Posterior vena cava (tissue), 2 donors: ENCODE data around the gene GPR21. TPM values are rescaled to one million over a fixed set of nuclear protein-coding genes. Genes with fewer than 3 reads are reported as not detected.

Source experiments
- DNase-seq: peaks from one replicate; pipeline ENCODE4 v3.0.0-alpha.2; 2020; ENCODE audit warnings: low spot score
- intact Hi-C, 2 donors: fragments of 100-400 bp; cut with DNase I; formaldehyde crosslinking; loops; one replicate each; pipeline versions ENCODE4 v1.14.1 to v1.14.2; 2022 to 2023
- total RNA-seq, 2 donors: library from RNA; stranded (reverse); fragmentation: NEBNext Ultra II Directional; extraction: Animal tissue kit (Norgen Biotek cat#: 25700); gene quantifications; one replicate each; pipeline ENCODE4 v1.2.1, GENCODE V29; 2021
- donor health status: DM: yes; HTN: yes; CAD: no.
- donor health status: DM: yes; HTN: yes; CAD: no.

GPR21 gene
- total RNA-seq, 2 donors from 2014 or later = 3.3 to 6.9 TPM

GRCh38 chr9:123059472-123060220 is 26.2 kb downstream of the GPR21 start:
- DNase-seq = no peak
- intact Hi-C loops = no loop called here

- intact Hi-C loops = no loop called here
Observed at GRCh38 chr9:123061216-123061615, 27.7 kb downstream of the GPR21 start.

GRCh38 chr9:123062351-123063176 is 29.1 kb downstream of the GPR21 start:
- intact Hi-C loops = no loop called here
- no peak for DNase-seq

More at GRCh38 chr9:123061216-123061615, 27.7 kb downstream of the GPR21 start:
- DNase-seq = no peak

- intact Hi-C loops = no loop called here
- DNase-seq = no peak
Observed at GRCh38 chr9:123063177-123063598, 29.7 kb downstream of the GPR21 start.

- DNase-seq = no peak
- intact Hi-C loops = no loop called here
Observed at GRCh38 chr9:123063896-123064295, 30.4 kb downstream of the GPR21 start.

- intact Hi-C loops = no loop called here
- DNase-seq = no peak
Observed at GRCh38 chr9:123064716-123065115, 31.2 kb downstream of the GPR21 start.

GRCh38 chr9:123065196-123065595 is 31.7 kb downstream of the GPR21 start:
- no peak for DNase-seq
- intact Hi-C loops = no loop called here

- intact Hi-C loops = no loop called here
- DNase-seq = no peak
Observed at GRCh38 chr9:123067136-123067535, 33.7 kb downstream of the GPR21 start.

GRCh38 chr9:123069010-123069481 is 35.6 kb downstream of the GPR21 start:
- intact Hi-C loops = no loop called here
- no peak for DNase-seq

GRCh38 chr9:123070198-123070597 is 36.7 kb downstream of the GPR21 start:
- no peak for DNase-seq
- intact Hi-C loops = no loop called here

GRCh38 chr9:123072407-123072995 is 39.0 kb downstream of the GPR21 start:
- no peak for DNase-seq
- intact Hi-C loops = no loop called here

GRCh38 chr9:123073441-123073840 is 40.0 kb downstream of the GPR21 start:
- intact Hi-C loops = no loop called here
- no peak for DNase-seq

- no peak for DNase-seq
- intact Hi-C loops = no loop called here
Observed at GRCh38 chr9:123073991-123074422, 40.5 kb downstream of the GPR21 start.

- DNase-seq = no peak
- intact Hi-C loops = no loop called here
Observed at GRCh38 chr9:123074628-123075027, 41.2 kb downstream of the GPR21 start.

GRCh38 chr9:123080444-123080843 is 47.0 kb downstream of the GPR21 start:
- no peak for DNase-seq
- intact Hi-C loops = loop anchor here in 1 of 2 donors (5.0 kb wide), 1 partner anchor 267 kb away; no protein-coding TSS in a partner anchor

GRCh38 chr9:123081824-123082223 is 48.4 kb downstream of the GPR21 start:
- DNase-seq = no peak
- intact Hi-C loops = loop anchor here in 1 of 2 donors (5.0 kb wide), 1 partner anchor 265 kb away; no protein-coding TSS in a partner anchor

GRCh38 chr9:123083680-123084079 is 50.2 kb downstream of the GPR21 start:
- intact Hi-C loops = loop anchor here in 1 of 2 donors (5.0 kb wide), 1 partner anchor 264 kb away; no protein-coding TSS in a partner anchor
- no peak for DNase-seq

- intact Hi-C loops = loop anchor here in 1 of 2 donors (5.0 kb wide), 1 partner anchor 263 kb away; no protein-coding TSS in a partner anchor
- no peak for DNase-seq
Observed at GRCh38 chr9:123084256-123084655, 50.8 kb downstream of the GPR21 start.
